KMS-11 (cell line): ENCODE data around the gene HOXC5.
"Not testable (repeated sequence)": the region's sequence is repeated elsewhere in the genome, so short reads cannot be mapped to it uniquely, and the experiment has no call there.

ENCODE experiments used
- H2AFZ ChIP-seq: fragments of 200-600 bp; sonication (generic); 2 replicates; pipeline ENCODE4 v1.6.1; 2016; ENCODE audit warnings: antibody characterized with exemption, mixed run types, low read depth
- H3K27ac ChIP-seq: fragments of 200-600 bp; sonication (generic); 2 replicates; pipeline ENCODE4 v1.6.1; 2016; ENCODE audit warnings: mild to moderate bottlenecking, mixed run types
- H3K27me3 ChIP-seq: fragments of 200-600 bp; sonication (generic); 2 replicates; pipeline ENCODE4 v1.6.1; 2017; ENCODE audit warnings: mild to moderate bottlenecking, low read depth, mixed run types, moderate library complexity; ENCODE audit not compliant: insufficient read depth
- H3K36me3 ChIP-seq: fragments of 200-600 bp; sonication (generic); 2 replicates; pipeline ENCODE4 v1.6.1; 2017; ENCODE audit warnings: mild to moderate bottlenecking, mixed run types; ENCODE audit not compliant: insufficient read depth
- H3K4me1 ChIP-seq: fragments of 200-600 bp; sonication (generic); 2 replicates; pipeline ENCODE4 v1.6.1; 2016; ENCODE audit warnings: mild to moderate bottlenecking, low read depth, mixed run types; ENCODE audit not compliant: poor library complexity, severe bottlenecking
- H3K4me2 ChIP-seq: fragments of 200-600 bp; sonication (generic); 2 replicates; pipeline ENCODE4 v1.7.0; 2016; ENCODE audit warnings: mild to moderate bottlenecking, mixed run types
- H3K4me3 ChIP-seq: fragments of 200-600 bp; sonication (generic); IDR thresholded peaks from 2 replicates; pipeline ENCODE4 v1.6.1; 2017; ENCODE audit warnings: low read depth, low read length, mixed read lengths; ENCODE audit not compliant: insufficient read depth
- H3K79me2 ChIP-seq: fragments of 200-600 bp; sonication (generic); 2 replicates; pipeline ENCODE4 v1.6.1; 2016; ENCODE audit warnings: low read depth, mixed run types; ENCODE audit not compliant: insufficient read depth
- H3K9ac ChIP-seq: fragments of 200-600 bp; sonication (generic); 2 replicates; pipeline ENCODE4 v1.6.1; 2016; ENCODE audit warnings: mild to moderate bottlenecking, mixed run types
- H4K20me1 ChIP-seq: fragments of 200-600 bp; sonication (generic); 2 replicates; pipeline ENCODE4 v1.6.1; 2016; ENCODE audit warnings: mild to moderate bottlenecking, mixed run types; ENCODE audit not compliant: insufficient read depth
- CTCF ChIP-seq: fragments of 200-600 bp; sonication (generic); conservative IDR thresholded peaks from 2 replicates; pipeline ENCODE4 v1.6.1; 2017; ENCODE audit warnings: low read depth, mild to moderate bottlenecking, antibody characterized with exemption, low read length, moderate library complexity, mixed read lengths

Gene HOXC5

GRCh38 chr12:54041097-54041690 lies 8.3 kb downstream of the HOXC5 start:
- H3K4me1 ChIP-seq, result no peaks in the 10 kb centered on the region
- no peak overlapping the region for H3K4me2 ChIP-seq
- H3K4me3 ChIP-seq, result no peak overlapping the region
- H3K9ac ChIP-seq, result no peak overlapping the region
- TF ChIP-seq CTCF, result no peak
- H3K27ac ChIP-seq, result no peak overlapping the region
- H3K36me3 ChIP-seq, result no peaks in the 10 kb centered on the region
- H3K27me3 ChIP-seq, result peaks cover 98% of the 10 kb centered on the region
- no peaks in the 10 kb centered on the region for H4K20me1 ChIP-seq
- H2AFZ ChIP-seq, result no peak overlapping the region
- no peaks in the 10 kb centered on the region for H3K79me2 ChIP-seq

GRCh38 chr12:54042033-54042432 lies 9.2 kb downstream of the HOXC5 start:
- H3K4me1 ChIP-seq, H3K36me3 ChIP-seq, H3K79me2 ChIP-seq, H2AFZ ChIP-seq, H4K20me1 ChIP-seq, H3K27ac ChIP-seq, H3K4me3 ChIP-seq, H3K9ac ChIP-seq, H3K4me2 ChIP-seq: not testable (repeated sequence)
- peaks cover 98% of the 10 kb centered on the region for H3K27me3 ChIP-seq

- no peak overlapping the region for H3K4me3 ChIP-seq
- H4K20me1 ChIP-seq, result no peaks in the 10 kb centered on the region
- H3K79me2 ChIP-seq, result no peaks in the 10 kb centered on the region
- no peak for TF ChIP-seq CTCF
- peaks cover 98% of the 10 kb centered on the region for H3K27me3 ChIP-seq
- no peak overlapping the region for H3K4me2 ChIP-seq
- no peak overlapping the region for H3K27ac ChIP-seq
- no peak overlapping the region for H2AFZ ChIP-seq
- H3K4me1 ChIP-seq, result no peaks in the 10 kb centered on the region
- H3K9ac ChIP-seq, result no peak overlapping the region
- H3K36me3 ChIP-seq, result no peaks in the 10 kb centered on the region
Measured at GRCh38 chr12:54042970-54043853, 10.4 kb downstream of the HOXC5 start.

GRCh38 chr12:54044425-54045103 lies 11.7 kb downstream of the HOXC5 start:
- no peak overlapping the region for H3K4me2 ChIP-seq
- H3K4me1 ChIP-seq, result no peaks in the 10 kb centered on the region
- no peak overlapping the region for H3K27ac ChIP-seq
- H3K4me3 ChIP-seq, result no peak overlapping the region
- no peak for TF ChIP-seq CTCF
- H3K36me3 ChIP-seq, result no peaks in the 10 kb centered on the region
- H3K79me2 ChIP-seq, result no peaks in the 10 kb centered on the region
- no peak overlapping the region for H3K9ac ChIP-seq
- H4K20me1 ChIP-seq, result no peaks in the 10 kb centered on the region
- H3K27me3 ChIP-seq, result peaks cover 98% of the 10 kb centered on the region
- H2AFZ ChIP-seq, result no peak overlapping the region
